ENCODE results near the gene CDH3. TPM values are rescaled to one million over a fixed set of nuclear protein-coding genes. Genes with fewer than 3 reads are reported as not detected.

CDH3 gene
- total and polyA plus RNA-seq, 2 of the 13 experiments (the other 11 are each of a cell fraction or from before 2014, with no cell fraction given): 0.11 TPM; not detected in 1

GRCh38 chr16:68627951-68628425, 17.1 kb upstream of the CDH3 start:
- no peak for DNase-seq (ENCODE audit: low spot score)
- no peaks in the 10 kb centered on the region for H3K36me3 ChIP-seq (replicated peaks in 1 of 2; ENCODE audit: control insufficient read depth in 1 of 2, insufficient read depth in 2 of 2, low read length in 2 of 2)
- no peaks in the 10 kb centered on the region for H3K9me3 ChIP-seq (ENCODE audit: low read length)
- H2AFZ ChIP-seq (ENCODE audit: low read length): no peak overlapping the region
- intact Hi-C loops (cut with micrococcal nuclease; ENCODE audit: unreplicated experiment) (no loop called here), in situ Hi-C loops (cut with HindIII; ENCODE audit: extremely low pct_ligation_motif_present, low pct_unique_long_range_greater_than_20kb) (no loop called here)
- no peak overlapping the region for H3K9ac ChIP-seq (ENCODE audit: insufficient read depth, low read depth, low read length)
- BruUV-seq (replicated peaks): no TSS peak
- no peak overlapping the region for H3K27ac ChIP-seq (ENCODE audit: extremely low read length, insufficient read depth, low read length)
- no peak for TF ChIP-seq GTF2F1 (IDR thresholded peaks at IDR 0.05; ENCODE audit: low read length)
- H4K20me1 ChIP-seq (ENCODE audit: insufficient read depth, low read length): no peaks in the 10 kb centered on the region
- no peak for FAIRE-seq
- 40% methylated on average over 5 of the region's 5 CpGs for WGBS (ENCODE audit: low lambda C conversion rate)
- CTCF ChIA-PET (ENCODE audit: low intra/inter-chr PET ratio, low total read pairs): no interaction called here
- H3K4me2 ChIP-seq (ENCODE audit: low read depth, low read length): no peak overlapping the region
- no peaks in the 10 kb centered on the region for H3K79me2 ChIP-seq (ENCODE audit: insufficient read depth, low read length)
- H3K4me1 ChIP-seq (ENCODE audit: insufficient read depth, low read length): no peaks in the 10 kb centered on the region
- no peaks in the 10 kb centered on the region; a peak in 4 of 5 replicates for H3K27me3 ChIP-seq (ENCODE audit: control insufficient read depth in 1 of 2, insufficient read depth in 2 of 2, low read length in 2 of 2)
- no peak overlapping the region for H3K4me3 ChIP-seq (replicated peaks in 1 of 3; ENCODE audit: insufficient read depth in 1 of 3, low read depth in 2 of 3, low read length in 3 of 3)
- POLR2A ChIA-PET: no interaction called here
- no peak for ATAC-seq

- in situ Hi-C loops (cut with HindIII; ENCODE audit: extremely low pct_ligation_motif_present, low pct_unique_long_range_greater_than_20kb) (no loop called here), intact Hi-C loops (cut with micrococcal nuclease; ENCODE audit: unreplicated experiment) (no loop called here)
- CTCF ChIA-PET (ENCODE audit: low intra/inter-chr PET ratio, low total read pairs): no interaction called here
- TF ChIP-seq NFIC (IDR thresholded peaks at IDR 0.05; ENCODE audit: low read length): no peak
- no peak for TF ChIP-seq ZFP36L1 (CRISPR knock-in tag; IDR thresholded peaks at IDR 0.05)
- Histone ChIP-seq H3K36me3 (replicated peaks in 1 of 2; ENCODE audit: control insufficient read depth in 1 of 2, insufficient read depth in 2 of 2, low read length in 2 of 2) (no peaks in the 10 kb centered on the region), H4K20me1 (ENCODE audit: insufficient read depth, low read length) (no peaks in the 10 kb centered on the region), H3K9me3 (ENCODE audit: low read length) (no peaks in the 10 kb centered on the region), H3K79me2 (ENCODE audit: insufficient read depth, low read length) (no peaks in the 10 kb centered on the region), H3K27me3 (ENCODE audit: control insufficient read depth in 1 of 2, insufficient read depth in 2 of 2, low read length in 2 of 2) (no peaks in the 10 kb centered on the region; a peak in 4 of 5 replicates), H2AFZ (ENCODE audit: low read length) (no peak overlapping the region), H3K27ac (ENCODE audit: extremely low read length, insufficient read depth, low read length) (no peak overlapping the region), H3K4me2 (ENCODE audit: low read depth, low read length) (no peak overlapping the region), H3K4me1 (ENCODE audit: insufficient read depth, low read length) (no peaks in the 10 kb centered on the region), H3K9ac (ENCODE audit: insufficient read depth, low read depth, low read length) (no peak overlapping the region), H3K4me3 (replicated peaks in 1 of 3; ENCODE audit: insufficient read depth in 1 of 3, low read depth in 2 of 3, low read length in 3 of 3) (no peak overlapping the region)
- DNase-seq (ENCODE audit: low spot score): no peak
- WGBS (ENCODE audit: low lambda C conversion rate): 31% methylated on average over 7 of the region's 7 CpGs
- no peak for ATAC-seq
- FAIRE-seq: no peak
- POLR2A ChIA-PET: no interaction called here
- no TSS peak for BruUV-seq (replicated peaks)
These were observed 15.7 kb upstream of the CDH3 start for GRCh38 chr16:68629351-68629910.
